ENCODE measurements around the gene C2orf80. TPM values are rescaled to one million over a fixed set of nuclear protein-coding genes. Genes with fewer than 3 reads are reported as not detected.

The C2orf80 gene
- total and polyA plus RNA-seq, 2 experiments from 2014 or later, result 0.92 TPM; not detected in 1

DNA sequence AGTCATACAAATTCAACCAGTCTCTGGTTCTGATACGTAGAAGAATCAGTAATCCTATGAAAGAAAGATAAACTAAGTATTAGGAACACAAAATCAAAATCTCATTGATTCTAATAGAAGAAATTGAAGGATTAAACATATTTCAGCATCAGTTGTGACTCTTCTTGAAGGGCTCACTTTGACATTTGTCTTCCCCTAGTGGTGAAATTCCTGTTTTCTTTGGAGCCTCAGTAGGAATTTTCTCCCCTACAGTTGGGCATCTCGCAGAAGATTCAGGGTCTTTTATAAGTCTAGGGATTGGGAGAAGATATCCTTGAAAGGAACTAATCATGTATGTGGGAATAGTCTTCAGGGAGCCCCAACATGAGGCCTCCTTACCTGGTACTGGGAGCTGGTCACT, 41.0 kb downstream of the C2orf80 start:
- H3K4me3 ChIP-seq, result no peak overlapping the region
- H3K9me2 ChIP-seq (ENCODE audit: insufficient read depth), result peaks cover 7% of the 10 kb centered on the region; the same call in 1 of the 2 replicates
- peaks cover 10% of the 10 kb centered on the region for H3K36me3 Mint-ChIP-seq (ENCODE audit: low read depth)
- no peak overlapping the region for H3K27ac Mint-ChIP-seq
- TF ChIP-seq, protein P1, sequence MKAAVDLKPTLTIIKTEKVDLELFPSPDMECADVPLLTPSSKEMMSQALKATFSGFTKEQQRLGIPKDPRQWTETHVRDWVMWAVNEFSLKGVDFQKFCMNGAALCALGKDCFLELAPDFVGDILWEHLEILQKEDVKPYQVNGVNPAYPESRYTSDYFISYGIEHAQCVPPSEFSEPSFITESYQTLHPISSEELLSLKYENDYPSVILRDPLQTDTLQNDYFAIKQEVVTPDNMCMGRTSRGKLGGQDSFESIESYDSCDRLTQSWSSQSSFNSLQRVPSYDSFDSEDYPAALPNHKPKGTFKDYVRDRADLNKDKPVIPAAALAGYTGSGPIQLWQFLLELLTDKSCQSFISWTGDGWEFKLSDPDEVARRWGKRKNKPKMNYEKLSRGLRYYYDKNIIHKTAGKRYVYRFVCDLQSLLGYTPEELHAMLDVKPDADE (IDR thresholded peaks at IDR 0.05), result no peak
- TF ChIP-seq CREB1 (CRISPR knock-in tag; IDR thresholded peaks at IDR 0.05; ENCODE audit: low read depth), result no peak
- no peak for TF ChIP-seq NANOG (IDR thresholded peaks at IDR 0.05; ENCODE audit: borderline replicate concordance)
- no peak for TF ChIP-seq ZNF114 (CRISPR knock-in tag; IDR thresholded peaks at IDR 0.05)
- no peak for TF ChIP-seq JUNB (IDR thresholded peaks at IDR 0.05; ENCODE audit: unreplicated experiment)
- TF ChIP-seq, protein P2, sequence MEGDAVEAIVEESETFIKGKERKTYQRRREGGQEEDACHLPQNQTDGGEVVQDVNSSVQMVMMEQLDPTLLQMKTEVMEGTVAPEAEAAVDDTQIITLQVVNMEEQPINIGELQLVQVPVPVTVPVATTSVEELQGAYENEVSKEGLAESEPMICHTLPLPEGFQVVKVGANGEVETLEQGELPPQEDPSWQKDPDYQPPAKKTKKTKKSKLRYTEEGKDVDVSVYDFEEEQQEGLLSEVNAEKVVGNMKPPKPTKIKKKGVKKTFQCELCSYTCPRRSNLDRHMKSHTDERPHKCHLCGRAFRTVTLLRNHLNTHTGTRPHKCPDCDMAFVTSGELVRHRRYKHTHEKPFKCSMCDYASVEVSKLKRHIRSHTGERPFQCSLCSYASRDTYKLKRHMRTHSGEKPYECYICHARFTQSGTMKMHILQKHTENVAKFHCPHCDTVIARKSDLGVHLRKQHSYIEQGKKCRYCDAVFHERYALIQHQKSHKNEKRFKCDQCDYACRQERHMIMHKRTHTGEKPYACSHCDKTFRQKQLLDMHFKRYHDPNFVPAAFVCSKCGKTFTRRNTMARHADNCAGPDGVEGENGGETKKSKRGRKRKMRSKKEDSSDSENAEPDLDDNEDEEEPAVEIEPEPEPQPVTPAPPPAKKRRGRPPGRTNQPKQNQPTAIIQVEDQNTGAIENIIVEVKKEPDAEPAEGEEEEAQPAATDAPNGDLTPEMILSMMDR (conservative IDR thresholded peaks at IDR 0.05; ENCODE audit: low read depth in 2 of 2), result peak; percentile 62 to 72
- no peak for TF ChIP-seq STAT1 (IDR thresholded peaks at IDR 0.05; ENCODE audit: unreplicated experiment)
- TF ChIP-seq POLR2AphosphoS5 (IDR thresholded peaks at IDR 0.05; ENCODE audit: low read depth), result no peak
- ATAC-seq, result no peak; the same call in 2 of the 3 replicates
- H3K36me3 ChIP-seq (ENCODE audit: insufficient read depth), result peaks cover 7% of the 10 kb centered on the region
- H3K79me2 ChIP-seq (replicated peaks; ENCODE audit: insufficient read depth), result no peaks in the 10 kb centered on the region
- peaks cover 13% of the 10 kb centered on the region for H3K4me1 Mint-ChIP-seq
- no peak overlapping the region for H3K4me3 Mint-ChIP-seq
- no peaks in the 10 kb centered on the region for H3F3A ChIP-seq (replicated peaks; ENCODE audit: low read depth)
- peaks cover 5% of the 10 kb centered on the region for H3K27me3 Mint-ChIP-seq (ENCODE audit: insufficient read depth, low read depth, poor library complexity)
- H2AFZ ChIP-seq, result no peak overlapping the region
- H3K4me2 ChIP-seq, result no peak overlapping the region; the same call in 1 of the 2 replicates
- peaks cover 14% of the 10 kb centered on the region for H3K9me3 Mint-ChIP-seq
- H3K27me3 ChIP-seq (ENCODE audit: insufficient read depth), result no peaks in the 10 kb centered on the region
- peaks cover 20% of the 10 kb centered on the region for H3K4me1 ChIP-seq (ENCODE audit: insufficient read depth)
- H4K20me1 ChIP-seq (replicated peaks; ENCODE audit: insufficient read depth), result no peaks in the 10 kb centered on the region
- H3K27ac ChIP-seq (ENCODE audit: low read depth), result no peak overlapping the region
- DNase-seq (ENCODE audit: low spot score), result peak; percentile 64

DNA sequence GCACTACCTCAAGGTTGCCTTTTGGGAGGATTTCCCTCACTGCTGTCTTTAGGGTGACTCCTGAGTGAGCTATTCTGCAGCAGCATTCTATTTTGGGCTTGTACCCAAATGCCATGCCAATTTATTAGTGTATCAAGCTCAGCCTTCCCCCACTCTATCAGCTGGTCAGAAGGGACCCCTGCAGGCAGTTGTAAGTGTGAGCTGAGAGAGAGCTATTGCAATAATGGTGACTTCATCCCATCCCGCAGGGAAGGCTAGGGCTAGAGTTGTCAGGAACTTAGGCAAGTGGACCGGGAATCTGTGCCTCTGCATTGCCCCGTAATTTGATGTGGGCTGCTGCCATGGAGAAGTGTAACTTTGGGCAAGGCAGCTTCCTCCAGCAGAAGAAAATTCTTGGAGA, 42.1 kb downstream of the C2orf80 start:
- no peak for TF ChIP-seq STAT1 (IDR thresholded peaks at IDR 0.05; ENCODE audit: unreplicated experiment)
- TF ChIP-seq, protein P2 (conservative IDR thresholded peaks at IDR 0.05; ENCODE audit: low read depth in 2 of 2), result peak; percentile 18 to 60; a peak in 3 of 4 replicates
- H3K36me3 Mint-ChIP-seq (ENCODE audit: low read depth), result peaks cover 10% of the 10 kb centered on the region
- Histone ChIP-seq H3F3A (replicated peaks; ENCODE audit: low read depth) (no peaks in the 10 kb centered on the region), H3K79me2 (replicated peaks; ENCODE audit: insufficient read depth) (no peaks in the 10 kb centered on the region), H3K9me2 (ENCODE audit: insufficient read depth) (0 out of 2 replicates have a peak, but pooled peaks cover 4% of the 10 kb centered on the region), H3K4me3 (no peak overlapping the region), H3K4me1 (ENCODE audit: insufficient read depth) (peaks cover 26% of the 10 kb centered on the region), H3K36me3 (ENCODE audit: insufficient read depth) (peaks cover 7% of the 10 kb centered on the region), H3K27ac (ENCODE audit: low read depth) (no peak overlapping the region), H3K27me3 (ENCODE audit: insufficient read depth) (no peaks in the 10 kb centered on the region), H4K20me1 (replicated peaks; ENCODE audit: insufficient read depth) (no peaks in the 10 kb centered on the region), H3K4me2 (no peak overlapping the region), H2AFZ (no peak overlapping the region)
- no peak overlapping the region for H3K27ac Mint-ChIP-seq
- DNase-seq (ENCODE audit: low spot score), result peak; percentile 20
- H3K9me3 Mint-ChIP-seq, result peaks cover 14% of the 10 kb centered on the region
- peaks cover 5% of the 10 kb centered on the region for H3K27me3 Mint-ChIP-seq (ENCODE audit: insufficient read depth, low read depth, poor library complexity)
- H3K4me3 Mint-ChIP-seq, result no peak overlapping the region
- peaks cover 21% of the 10 kb centered on the region for H3K4me1 Mint-ChIP-seq
- peak; percentile 54 for ATAC-seq

Measured in GM23338 (cell line).